Breast epithelium (tissue), 4 donors: Measurements from ENCODE around the gene CREB1. TPM values are rescaled to one million over a fixed set of nuclear protein-coding genes. Genes with fewer than 3 reads are reported as not detected.

Experiments
- DNase-seq, 2 donors: peaks; one replicate each; pipeline ENCODE4 v3.0.0-alpha.2; 2019; ENCODE audit warnings: low spot score in 2 of 2
- H3K27ac ChIP-seq, 2 donors: fragments of 200-600 bp; sonication (generic) in 1 of 2; one replicate each; pipeline ENCODE4 v1.5.1; 2016 to 2019; ENCODE audit warnings: mild to moderate bottlenecking in 1 of 2
- H3K27me3 ChIP-seq, 2 donors: fragments of 200-600 bp; sonication (generic) in 1 of 2; one replicate each; pipeline versions ENCODE4 v1.5.1 to v1.6.0; 2017 to 2019; ENCODE audit warnings: control low read depth in 1 of 2, mild to moderate bottlenecking in 1 of 2
- H3K36me3 ChIP-seq: fragments of 200-600 bp; one replicate; pipeline ENCODE4 v1.5.1; 2019
- H3K4me1 ChIP-seq, 2 donors: fragments of 200-600 bp; sonication (generic); one replicate each; pipeline ENCODE4 v1.5.1; 2016 to 2019; ENCODE audit warnings: control low read depth in 1 of 2
- H3K4me3 ChIP-seq, 3 donors: fragments of 200-600 bp; sonication (generic); 1 replicate in 2 of 3; 2 replicates in 1 of 3; pipeline ENCODE4 v1.5.1; 2016 to 2019; ENCODE audit warnings: mild to moderate bottlenecking in 3 of 3, moderate library complexity in 2 of 3
- H3K9me3 ChIP-seq, 2 donors: fragments of 200-600 bp; sonication (generic) in 1 of 2; one replicate each; pipeline ENCODE4 v1.5.1; 2016 to 2019; ENCODE audit warnings: control low read depth in 1 of 2
- POLR2A ChIP-seq: fragments of 450-650 bp; IDR thresholded peaks from one replicate; pipeline ENCODE4 v1.6.1; 2016; ENCODE audit warnings: antibody characterized with exemption, mild to moderate bottlenecking, moderate library complexity
- POLR2AphosphoS5 ChIP-seq, 3 donors: sonication (generic); formaldehyde crosslinking; IDR thresholded peaks; one replicate each; pipeline ENCODE4 v1.6.1; 2017; ENCODE audit warnings: antibody characterized with exemption in 3 of 3
- intact Hi-C: fragments of 100-400 bp; cut with DNase I; formaldehyde crosslinking; loops from one replicate; pipeline ENCODE4 v1.15.1; 2023; ENCODE audit warnings: low total_unique reads
- total RNA-seq, 3 donors: library from RNA; depleted of rRNA; stranded (reverse); fragments of >200 nt; gene quantifications; one replicate each; pipeline ENCODE4 v1.1.0, GENCODE V29; 2016
- TF ChIP-seq, protein P1 (sequence below), 3 donors: fragments of 450-650 bp; IDR thresholded peaks; one replicate each; pipeline ENCODE4 v1.5.1; 2016 to 2017; ENCODE audit warnings: antibody characterized with exemption in 3 of 3, mild to moderate bottlenecking in 3 of 3, moderate library complexity in 3 of 3

CREB1 gene
- total RNA-seq, 3 donors from 2014 or later = 45.6 to 81.5 (median 54.1) TPM

- no peak overlapping the region for H3K4me3 ChIP-seq
- H3K36me3 ChIP-seq = no peaks in the 10 kb centered on the region
- no peak for DNase-seq
- H3K27me3 ChIP-seq = no peaks in the 10 kb centered on the region
- TF ChIP-seq POLR2A (no peak), POLR2AphosphoS5 (IDR thresholded peaks at IDR 0.05) (no peak)
- TF ChIP-seq, protein P1, sequence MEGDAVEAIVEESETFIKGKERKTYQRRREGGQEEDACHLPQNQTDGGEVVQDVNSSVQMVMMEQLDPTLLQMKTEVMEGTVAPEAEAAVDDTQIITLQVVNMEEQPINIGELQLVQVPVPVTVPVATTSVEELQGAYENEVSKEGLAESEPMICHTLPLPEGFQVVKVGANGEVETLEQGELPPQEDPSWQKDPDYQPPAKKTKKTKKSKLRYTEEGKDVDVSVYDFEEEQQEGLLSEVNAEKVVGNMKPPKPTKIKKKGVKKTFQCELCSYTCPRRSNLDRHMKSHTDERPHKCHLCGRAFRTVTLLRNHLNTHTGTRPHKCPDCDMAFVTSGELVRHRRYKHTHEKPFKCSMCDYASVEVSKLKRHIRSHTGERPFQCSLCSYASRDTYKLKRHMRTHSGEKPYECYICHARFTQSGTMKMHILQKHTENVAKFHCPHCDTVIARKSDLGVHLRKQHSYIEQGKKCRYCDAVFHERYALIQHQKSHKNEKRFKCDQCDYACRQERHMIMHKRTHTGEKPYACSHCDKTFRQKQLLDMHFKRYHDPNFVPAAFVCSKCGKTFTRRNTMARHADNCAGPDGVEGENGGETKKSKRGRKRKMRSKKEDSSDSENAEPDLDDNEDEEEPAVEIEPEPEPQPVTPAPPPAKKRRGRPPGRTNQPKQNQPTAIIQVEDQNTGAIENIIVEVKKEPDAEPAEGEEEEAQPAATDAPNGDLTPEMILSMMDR (IDR thresholded peaks at IDR 0.05) = no peak
- no peaks in the 10 kb centered on the region for H3K9me3 ChIP-seq
- peak overlapping the region; percentile 64 to 74 for H3K27ac ChIP-seq
- no peaks in the 10 kb centered on the region for H3K4me1 ChIP-seq
- intact Hi-C loops = loop anchor here (5.0 kb wide), 1 partner anchor 280 kb away; no protein-coding TSS in a partner anchor
These were observed 87.4 kb downstream of the CREB1 start for GRCh38 chr2:207617011-207617671.

- Histone ChIP-seq H3K27ac (no peak overlapping the region), H3K4me3 (no peak overlapping the region), H3K9me3 (no peaks in the 10 kb centered on the region), H3K27me3 (no peaks in the 10 kb centered on the region), H3K4me1 (peaks cover 0 to 4% of the 10 kb centered on the region in 2 donors), H3K36me3 (no peaks in the 10 kb centered on the region)
- DNase-seq = no peak
- TF ChIP-seq, protein P1 (IDR thresholded peaks at IDR 0.05) = no peak
- no peak for TF ChIP-seq POLR2A
- TF ChIP-seq POLR2AphosphoS5 (IDR thresholded peaks at IDR 0.05) = no peak
- intact Hi-C loops = loop anchor here (5.0 kb wide), 1 partner anchor 282 kb away; no protein-coding TSS in a partner anchor
These were observed 90.0 kb downstream of the CREB1 start for GRCh38 chr2:207619764-207620203.

GRCh38 chr2:207621501-207622039 is 91.8 kb downstream of the CREB1 start:
- intact Hi-C loops = no loop called here

GRCh38 chr2:207624185-207625013 is 94.6 kb downstream of the CREB1 start:
- Histone ChIP-seq H3K4me1 (peaks cover 0 to 4% of the 10 kb centered on the region in 2 donors), H3K9me3 (no peaks in the 10 kb centered on the region), H3K36me3 (no peaks in the 10 kb centered on the region), H3K27me3 (no peaks in the 10 kb centered on the region), H3K4me3 (peak overlapping the region; percentile 78 to 98 (median 88)), H3K27ac (peak overlapping the region; percentile 87)
- DNase-seq = peak in 1 of 2 donors; percentile 55
- intact Hi-C loops = no loop called here
- TF ChIP-seq POLR2A (no peak), POLR2AphosphoS5 (IDR thresholded peaks at IDR 0.05) (no peak)
- TF ChIP-seq, protein P1 (IDR thresholded peaks at IDR 0.05) = no peak

More at GRCh38 chr2:207621501-207622039, 91.8 kb downstream of the CREB1 start:
- TF ChIP-seq POLR2A = no peak
- H3K36me3 ChIP-seq = no peaks in the 10 kb centered on the region
- peaks cover 0 to 4% of the 10 kb centered on the region in 2 donors for H3K4me1 ChIP-seq
- no peaks in the 10 kb centered on the region for H3K27me3 ChIP-seq
- H3K27ac ChIP-seq = no peak overlapping the region
- H3K4me3 ChIP-seq = no peak overlapping the region
- DNase-seq = no peak
- no peaks in the 10 kb centered on the region for H3K9me3 ChIP-seq

GRCh38 chr2:207625014-207625907 is 95.5 kb downstream of the CREB1 start, which contains the start of gene METTL21A:
Gene METTL21A (minus strand): TSS chr2:207625394. CDS start chr2:207624375, 1,019 bp downstream.
- TF ChIP-seq POLR2A (no peak), POLR2AphosphoS5 (IDR thresholded peaks at IDR 0.05) (peak in 1 of 3 donors; percentile 8)
- TF ChIP-seq, protein P1 (IDR thresholded peaks at IDR 0.05) = peak in 2 of 3 donors; percentile 28 to 33
- peak within 1 kb of the TSS; percentile 87 for H3K27ac ChIP-seq
- DNase-seq = peak; percentile 53 to 60
- H3K4me1 ChIP-seq = peaks cover 0 to 4% of the 10 kb centered on the region in 2 donors
- intact Hi-C loops = no loop called here
- no peaks in the 10 kb centered on the region for H3K27me3 ChIP-seq
- no peaks in the 10 kb centered on the region for H3K36me3 ChIP-seq
- peak within 1 kb of the TSS; percentile 78 to 98 (median 88) for H3K4me3 ChIP-seq
- no peaks in the 10 kb centered on the region for H3K9me3 ChIP-seq
